HG03457 (cell line): ENCODE results near the gene GRIN3B.

Experiments
- ATAC-seq: cut with Tn5 transposase; IDR thresholded peaks from one replicate; pipeline ENCODE4 v1.9.1; 2021; ENCODE audit warnings: moderate number of reproducible peaks; ENCODE audit not compliant: unreplicated experiment

Gene GRIN3B

GRCh38 chr19:1006711-1007398 is 6.6 kb downstream of the GRIN3B start:
- no peak for ATAC-seq

GRCh38 chr19:1007399-1008251 is 7.4 kb downstream of the GRIN3B start:
- no peak for ATAC-seq

- ATAC-seq, result no peak
Observed at GRCh38 chr19:1008268-1009040, 8.2 kb downstream of the GRIN3B start.

DNA sequence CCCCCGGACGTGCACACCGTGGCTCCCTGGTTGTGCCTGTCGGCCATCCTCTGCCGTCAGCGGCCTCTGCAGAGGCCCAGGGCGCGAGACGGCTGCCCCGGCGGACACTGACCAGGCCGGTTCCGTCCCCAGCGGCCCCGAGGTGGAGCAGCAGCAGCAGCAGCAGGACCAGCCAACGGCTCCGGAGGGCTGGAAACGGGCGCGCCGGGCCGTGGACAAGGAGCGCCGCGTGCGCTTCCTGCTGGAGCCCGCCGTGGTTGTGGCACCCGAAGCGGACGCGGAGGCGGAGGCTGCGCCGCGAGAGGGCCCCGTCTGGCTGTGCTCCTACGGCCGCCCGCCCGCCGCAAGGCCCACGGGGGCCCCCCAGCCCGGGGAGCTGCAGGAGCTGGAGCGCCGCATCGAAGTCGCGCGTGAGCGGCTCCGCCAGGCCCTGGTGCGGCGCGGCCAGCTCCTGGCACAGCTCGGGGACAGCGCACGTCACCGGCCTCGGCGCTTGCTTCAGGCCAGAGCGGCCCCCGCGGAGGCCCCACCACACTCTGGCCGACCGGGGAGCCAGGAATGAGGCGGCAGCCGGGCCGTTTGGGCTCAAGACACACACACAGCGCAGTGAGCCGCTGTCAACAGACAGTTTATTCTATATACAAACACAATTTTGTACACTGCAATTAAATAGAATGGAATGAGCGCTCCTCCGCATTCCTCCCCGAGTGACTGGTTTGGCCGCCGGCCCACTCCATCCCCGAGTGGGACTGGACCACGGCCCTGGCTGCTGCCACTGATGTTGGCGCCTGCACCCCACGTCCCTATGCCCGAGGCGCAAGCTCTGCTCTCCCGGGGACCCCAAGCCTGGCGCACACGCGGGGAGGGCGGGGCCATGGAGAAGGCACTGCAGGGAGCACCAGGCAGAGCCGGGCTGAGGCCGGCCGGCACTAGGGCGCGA is 9.1 kb downstream of the GRIN3B start:
- no peak for ATAC-seq

GRCh38 chr19:1009981-1010538 is 9.8 kb downstream of the GRIN3B start:
- ATAC-seq, result no peak

GRCh38 chr19:1010586-1011510 is 10.6 kb downstream of the GRIN3B start:
- no peak for ATAC-seq

DNA sequence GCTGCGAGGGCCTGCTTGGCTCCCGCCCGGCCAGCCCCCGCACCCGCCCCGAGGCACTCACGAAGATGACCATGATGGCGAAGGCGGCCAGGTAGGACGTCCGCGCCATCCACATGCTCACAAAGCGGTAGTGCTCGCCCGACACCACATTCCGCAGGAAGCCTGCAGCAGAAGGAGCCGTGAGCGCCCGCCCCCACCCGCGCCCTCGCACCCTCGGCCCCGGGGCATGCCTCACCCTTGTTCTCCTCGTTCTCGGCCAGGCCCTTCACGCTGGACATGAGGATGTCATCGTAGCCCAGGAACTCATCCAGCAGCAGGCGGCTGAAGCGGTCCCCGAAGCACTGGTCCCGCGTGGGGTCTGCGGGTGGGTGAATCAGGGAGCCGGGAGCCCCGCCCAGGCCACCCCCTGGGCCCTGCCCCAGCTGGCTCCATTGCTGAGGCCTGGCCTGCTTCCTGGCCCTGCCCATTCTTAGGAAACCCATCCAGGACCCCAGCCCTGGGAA is 11.7 kb downstream of the GRIN3B start:
- ATAC-seq, result no peak

DNA sequence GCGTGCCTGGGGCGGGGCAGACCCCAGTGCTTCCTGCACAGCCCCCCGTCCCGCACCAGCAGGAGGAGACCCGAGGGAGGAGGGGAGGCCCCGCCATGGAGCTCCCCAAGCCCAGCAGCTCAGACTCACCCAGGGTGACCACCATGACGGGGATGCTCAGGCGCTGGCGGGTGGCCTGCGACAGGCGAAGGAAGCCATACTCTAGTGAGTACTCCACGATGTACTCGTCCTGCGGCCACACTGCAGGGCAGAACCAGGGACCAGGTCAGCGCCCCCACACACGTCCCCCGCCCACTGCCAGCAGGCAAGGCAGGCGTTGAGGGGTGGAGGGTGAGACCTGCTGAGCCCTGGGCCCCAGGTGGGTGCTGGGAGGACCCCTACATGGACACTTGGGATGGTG is 12.1 kb downstream of the GRIN3B start:
- ATAC-seq, result no peak

GRCh38 chr19:1013218-1013617 is 13.0 kb downstream of the GRIN3B start:
- ATAC-seq, result no peak

DNA sequence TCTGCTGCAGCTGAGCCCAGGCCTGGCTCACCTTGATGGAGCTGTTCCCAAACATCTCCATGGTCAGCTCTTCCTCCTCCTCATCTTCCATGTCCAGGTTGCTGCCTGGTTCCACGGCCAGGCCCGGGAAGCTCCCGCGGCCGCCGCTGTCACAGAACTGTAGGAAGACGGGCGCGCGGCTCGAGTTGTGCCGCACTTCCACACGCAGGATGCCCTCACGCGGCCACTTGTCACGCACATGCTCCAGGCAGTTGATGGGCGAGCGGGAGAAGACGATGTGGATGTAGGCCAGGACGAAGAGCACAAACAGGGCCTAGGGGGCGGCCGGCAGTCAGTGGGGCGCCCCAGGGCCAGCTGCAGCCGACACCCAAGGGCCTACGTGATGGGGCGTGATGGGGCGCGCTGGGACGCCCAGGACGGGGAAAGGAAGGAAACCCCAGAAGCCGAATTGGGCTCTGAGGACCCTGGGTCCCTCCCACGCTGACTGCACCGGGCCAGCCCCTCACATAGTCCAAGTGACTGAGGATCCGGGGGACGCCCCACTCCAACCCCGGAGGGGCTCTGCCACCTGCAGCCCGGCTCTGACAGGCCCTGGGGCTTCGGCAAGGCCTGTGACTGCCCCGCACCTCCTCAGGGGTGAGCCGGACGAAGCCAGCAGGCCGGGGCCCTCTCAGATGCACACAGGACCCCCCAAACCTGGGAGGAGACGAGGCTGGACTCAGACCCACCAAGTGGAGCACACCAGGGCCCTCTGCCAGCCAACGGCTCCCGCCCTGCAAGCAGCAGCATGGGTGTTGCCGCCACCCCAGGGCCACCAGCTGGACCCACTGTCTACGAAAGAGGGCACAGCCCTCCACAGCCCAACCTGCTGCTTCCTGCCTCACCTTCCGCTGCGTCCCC is 14.2 kb downstream of the GRIN3B start:
- no peak for ATAC-seq

DNA sequence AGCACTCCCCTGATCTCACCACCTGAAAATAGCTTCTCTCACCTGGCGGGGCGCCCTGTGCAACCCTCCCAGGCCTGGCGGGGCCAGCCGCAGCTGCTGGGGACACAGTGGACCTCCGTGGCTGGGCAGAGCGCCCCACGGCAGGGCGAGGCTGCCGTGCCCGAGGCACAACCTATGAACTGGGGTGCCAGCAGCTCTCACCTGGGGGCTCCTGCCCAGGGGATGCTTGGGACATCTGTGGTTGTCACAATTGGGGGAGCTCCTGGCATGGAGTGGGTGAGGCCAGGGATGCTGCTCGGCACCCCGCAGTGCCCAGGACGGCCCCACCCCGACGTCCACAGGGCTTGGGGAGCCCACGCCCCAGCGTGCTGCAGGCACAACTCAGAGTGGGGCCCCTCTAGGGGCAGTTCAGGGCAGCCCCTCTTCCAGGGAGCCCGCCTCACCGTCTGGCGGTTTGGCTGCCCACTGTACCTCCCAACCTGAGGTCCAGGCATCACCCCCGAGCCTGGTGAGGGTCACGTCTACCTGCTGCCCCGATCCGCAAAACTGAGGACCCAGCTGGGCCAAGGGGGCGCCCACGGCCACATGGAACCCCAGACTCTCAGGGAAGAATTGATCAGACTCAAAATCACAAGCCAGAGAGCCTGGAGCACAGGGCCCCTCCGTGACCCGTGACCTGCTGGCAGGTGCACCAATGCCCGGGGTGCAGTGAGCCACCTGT is 15.0 kb downstream of the GRIN3B start:
- ATAC-seq, result no peak

DNA sequence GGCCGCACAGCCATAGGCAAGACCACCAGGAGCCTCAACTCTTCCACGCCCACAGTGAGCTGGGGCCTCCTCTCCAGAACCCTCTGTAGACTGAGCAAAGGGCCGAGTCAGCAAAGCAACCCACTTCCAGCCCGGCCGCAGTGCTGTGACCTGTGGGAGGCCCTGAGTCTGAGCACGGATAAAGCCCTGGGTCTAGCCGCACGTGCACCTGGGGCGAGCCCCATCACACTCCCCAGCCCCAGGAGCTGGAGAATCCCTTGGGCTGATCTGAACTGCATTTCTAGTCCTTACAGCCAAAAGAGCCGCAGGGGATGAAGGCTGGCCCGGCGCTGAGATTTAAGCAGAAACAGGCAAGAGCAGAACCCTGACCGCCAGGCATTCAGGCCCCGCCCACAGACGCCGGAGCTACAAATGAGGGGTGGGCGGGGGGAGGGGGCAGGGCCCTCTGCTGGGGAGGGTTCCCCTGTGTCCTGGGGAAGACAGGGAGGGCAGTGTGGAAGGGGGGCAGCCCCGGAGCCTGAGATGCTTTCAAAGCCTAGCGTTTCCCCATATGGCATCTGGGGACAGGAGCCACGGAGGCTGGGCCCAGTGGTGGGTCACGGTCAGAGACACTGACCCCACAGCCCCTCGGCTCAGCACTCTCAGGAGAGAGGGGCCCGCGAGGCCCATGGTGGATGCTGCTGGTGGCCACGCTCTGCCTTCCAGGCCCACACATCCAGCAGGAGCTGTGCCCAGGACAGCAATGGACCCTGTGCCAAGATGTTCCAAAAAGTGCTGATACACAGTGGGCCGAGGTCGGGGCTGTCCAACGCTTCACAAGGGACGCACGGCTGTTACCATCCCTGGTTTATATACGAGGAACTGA is 15.8 kb downstream of the GRIN3B start:
- no peak for ATAC-seq

DNA sequence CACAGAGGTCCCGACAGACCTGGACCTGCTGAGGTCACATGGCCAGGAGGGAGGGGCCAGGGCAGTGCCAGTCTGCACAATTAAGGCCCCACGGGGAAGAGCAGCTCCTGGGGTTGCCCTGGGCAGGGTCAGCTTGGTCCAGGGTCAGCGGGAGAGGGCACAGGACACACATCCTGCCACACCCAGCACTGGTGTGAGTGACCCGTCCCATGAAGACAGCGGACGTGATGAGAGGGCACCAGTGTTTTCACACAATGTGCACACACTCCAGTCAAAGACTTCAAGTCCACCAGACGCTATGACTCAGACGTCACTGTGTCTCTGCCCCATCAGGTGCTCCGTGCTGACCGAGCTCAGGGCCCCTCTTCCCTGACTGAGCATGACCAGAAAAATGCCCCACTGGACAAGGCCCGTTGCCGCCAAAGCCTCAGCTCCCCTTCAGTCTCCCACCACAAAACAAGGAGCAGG is 16.5 kb downstream of the GRIN3B start:
- no peak for ATAC-seq

GRCh38 chr19:1017115-1017905 is 17.1 kb downstream of the GRIN3B start:
- ATAC-seq, result no peak

DNA sequence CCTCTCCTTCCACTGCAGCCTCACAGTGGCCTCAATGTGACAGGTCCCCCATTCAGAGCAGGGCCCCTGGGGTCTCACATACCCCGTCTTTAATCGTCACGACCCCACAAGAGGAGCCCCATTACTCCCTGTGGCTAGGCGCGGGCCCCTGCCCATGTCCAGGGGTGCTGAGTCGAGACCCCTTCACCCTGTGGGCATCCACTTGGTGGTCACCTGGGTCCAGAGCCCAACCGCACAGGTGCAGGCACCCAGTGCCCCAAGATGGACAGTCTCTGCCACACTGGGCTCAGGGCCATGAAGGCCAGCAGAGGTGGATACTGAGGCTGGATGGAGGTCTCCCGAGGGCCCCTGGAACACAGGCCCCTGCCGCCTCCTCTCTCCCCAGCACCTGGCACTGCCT is 17.7 kb downstream of the GRIN3B start:
- no peak for ATAC-seq
